ENCODE results near the gene ID3. TPM values are rescaled to one million over a fixed set of nuclear protein-coding genes. Genes with fewer than 3 reads are reported as not detected.
A peak's percentile ranks its signal among the peaks of the same experiment; 100 is the strongest.
"Not testable (repeated sequence)": the region's sequence is repeated elsewhere in the genome, so short reads cannot be mapped to it uniquely, and the experiment has no call there.

The ID3 gene
- total RNA-seq, 1 donor from 2014 or later, result 154 TPM

DNA sequence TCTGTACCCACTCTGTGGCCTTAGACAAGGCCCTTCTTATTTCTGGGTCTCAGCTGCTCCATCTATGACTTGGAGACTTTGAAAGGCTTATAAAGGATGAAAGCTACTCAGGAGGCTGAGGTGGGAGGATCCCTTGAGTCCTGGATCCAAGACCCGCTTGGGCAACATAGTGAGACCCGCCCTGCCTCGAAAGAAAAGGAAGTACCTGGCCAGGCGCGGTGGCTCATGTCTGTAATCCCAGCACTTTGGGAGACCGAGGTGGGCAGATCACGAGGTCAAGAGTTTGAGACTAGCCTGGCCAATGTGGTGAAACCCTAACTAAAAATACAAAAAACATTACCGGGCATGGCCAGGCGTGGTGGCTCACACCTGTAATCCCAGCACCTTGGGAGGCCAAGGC, 13.4 kb downstream of the ID3 start:
- DNase-seq (ENCODE audit: low read depth), result no peak
- TF ChIP-seq, protein P1, sequence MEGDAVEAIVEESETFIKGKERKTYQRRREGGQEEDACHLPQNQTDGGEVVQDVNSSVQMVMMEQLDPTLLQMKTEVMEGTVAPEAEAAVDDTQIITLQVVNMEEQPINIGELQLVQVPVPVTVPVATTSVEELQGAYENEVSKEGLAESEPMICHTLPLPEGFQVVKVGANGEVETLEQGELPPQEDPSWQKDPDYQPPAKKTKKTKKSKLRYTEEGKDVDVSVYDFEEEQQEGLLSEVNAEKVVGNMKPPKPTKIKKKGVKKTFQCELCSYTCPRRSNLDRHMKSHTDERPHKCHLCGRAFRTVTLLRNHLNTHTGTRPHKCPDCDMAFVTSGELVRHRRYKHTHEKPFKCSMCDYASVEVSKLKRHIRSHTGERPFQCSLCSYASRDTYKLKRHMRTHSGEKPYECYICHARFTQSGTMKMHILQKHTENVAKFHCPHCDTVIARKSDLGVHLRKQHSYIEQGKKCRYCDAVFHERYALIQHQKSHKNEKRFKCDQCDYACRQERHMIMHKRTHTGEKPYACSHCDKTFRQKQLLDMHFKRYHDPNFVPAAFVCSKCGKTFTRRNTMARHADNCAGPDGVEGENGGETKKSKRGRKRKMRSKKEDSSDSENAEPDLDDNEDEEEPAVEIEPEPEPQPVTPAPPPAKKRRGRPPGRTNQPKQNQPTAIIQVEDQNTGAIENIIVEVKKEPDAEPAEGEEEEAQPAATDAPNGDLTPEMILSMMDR (conservative IDR thresholded peaks at IDR 0.05; ENCODE audit: low read depth, low read length), result no peak
- no peak overlapping the region for H3K4me3 ChIP-seq (ENCODE audit: low read depth, low read length)

DNA sequence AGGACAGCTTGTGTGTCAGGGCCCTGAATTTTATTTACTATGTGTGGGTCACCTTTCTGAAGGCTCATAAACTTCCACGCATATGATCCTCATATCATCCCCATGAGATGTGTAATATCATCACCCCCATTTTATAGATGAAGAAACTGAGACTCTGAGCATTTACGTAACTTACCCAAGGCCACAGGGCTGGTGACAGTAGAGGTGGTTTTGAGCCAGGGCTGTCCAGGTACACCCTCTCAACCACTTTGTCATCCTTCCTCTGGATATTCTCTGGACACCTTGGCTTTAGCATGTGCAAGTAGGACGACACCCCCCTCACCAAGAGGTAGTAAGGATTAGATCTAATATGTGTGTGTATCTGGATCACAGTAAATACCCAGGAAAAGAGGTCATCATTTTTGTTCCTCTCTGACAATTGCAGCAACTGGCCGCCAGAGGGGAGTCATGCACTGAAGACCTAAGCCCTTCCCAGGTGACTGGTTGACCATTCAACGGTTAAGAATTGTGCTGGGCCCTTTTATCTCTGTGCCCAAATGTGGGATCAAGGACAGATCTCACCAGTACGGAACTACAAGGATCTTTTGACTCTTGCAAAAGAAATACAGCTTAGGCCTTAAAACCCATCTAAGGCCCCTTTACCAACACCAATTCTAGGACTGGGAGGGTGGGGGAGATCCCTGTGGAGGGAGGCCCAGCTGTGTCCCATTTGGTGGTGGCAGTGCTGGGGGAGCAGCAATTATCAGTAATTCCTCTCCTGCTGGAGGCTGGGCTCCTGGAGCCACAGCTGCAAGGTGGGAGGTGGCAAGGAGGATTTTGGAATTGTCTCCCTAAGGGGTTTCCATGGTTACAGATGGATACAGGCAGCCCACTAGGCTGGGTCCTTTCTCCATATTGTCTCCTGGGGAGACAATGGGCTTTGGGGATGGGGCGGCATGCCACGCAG, 14.6 kb downstream of the ID3 start:
- no peak for DNase-seq (ENCODE audit: low read depth)
- H3K4me3 ChIP-seq (ENCODE audit: low read depth, low read length), result no peak overlapping the region
- TF ChIP-seq, protein P1 (conservative IDR thresholded peaks at IDR 0.05; ENCODE audit: low read depth, low read length), result peak; percentile 95

DNA sequence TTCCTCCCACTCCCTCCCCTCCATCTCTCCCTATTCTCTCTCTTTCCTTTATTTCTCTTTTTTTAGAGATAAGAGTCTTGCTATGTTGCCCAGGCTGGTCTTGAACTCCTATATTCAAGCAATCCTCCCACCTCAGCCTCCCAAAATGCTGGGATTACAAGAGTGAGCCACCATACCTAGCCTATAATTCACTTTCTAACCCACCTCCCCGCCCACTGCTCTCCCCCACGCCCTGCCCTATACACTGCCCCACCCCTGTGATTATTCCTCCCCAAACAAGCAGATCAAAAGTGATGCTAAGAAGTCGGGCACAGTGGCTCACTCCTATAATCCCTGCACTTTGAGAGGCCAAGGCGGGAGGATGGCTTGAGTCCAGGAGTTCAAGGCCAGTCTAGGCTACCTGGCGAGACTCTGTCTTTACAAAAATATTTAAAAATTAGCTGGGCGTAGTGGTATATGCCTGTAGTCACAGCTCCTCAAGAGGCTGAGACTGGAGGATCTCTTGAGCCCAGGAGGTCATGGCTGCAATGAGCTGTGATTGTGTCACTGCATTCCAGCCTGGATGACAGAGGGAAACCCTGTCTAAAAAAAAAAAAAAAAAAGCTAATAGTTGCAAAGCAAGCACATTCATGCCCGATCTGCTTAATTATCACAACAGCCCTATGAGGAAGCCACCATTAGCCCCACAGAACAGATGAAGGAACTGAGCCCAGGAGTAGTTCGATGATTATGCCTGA, 15.4 kb downstream of the ID3 start:
- H3K4me3 ChIP-seq (ENCODE audit: low read depth, low read length), result no peak overlapping the region
- DNase-seq (ENCODE audit: low read depth), result no peak
- TF ChIP-seq, protein P1 (conservative IDR thresholded peaks at IDR 0.05; ENCODE audit: low read depth, low read length), result no peak

DNA sequence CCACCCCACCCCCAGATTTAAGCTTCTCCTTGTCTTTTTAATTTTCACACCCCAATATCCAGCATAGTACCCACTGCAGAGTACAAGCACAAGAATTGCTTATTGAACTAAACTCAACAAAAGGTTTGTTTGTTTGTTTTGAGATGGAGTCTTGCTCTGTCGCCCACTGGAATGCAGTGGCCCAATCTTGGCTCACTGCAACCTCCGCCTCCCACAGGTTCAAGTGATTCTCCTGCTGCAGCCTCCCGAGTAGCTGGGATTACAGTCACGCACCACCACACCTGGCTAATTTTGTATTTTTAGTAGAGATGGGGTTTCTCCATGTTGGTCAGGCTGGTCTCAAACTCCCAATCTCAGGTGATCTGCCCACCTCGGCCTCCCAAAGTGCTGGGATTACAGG, 16.4 kb downstream of the ID3 start:
- DNase-seq (ENCODE audit: low read depth); H3K4me3 ChIP-seq (ENCODE audit: low read depth, low read length): not testable (repeated sequence)

DNA sequence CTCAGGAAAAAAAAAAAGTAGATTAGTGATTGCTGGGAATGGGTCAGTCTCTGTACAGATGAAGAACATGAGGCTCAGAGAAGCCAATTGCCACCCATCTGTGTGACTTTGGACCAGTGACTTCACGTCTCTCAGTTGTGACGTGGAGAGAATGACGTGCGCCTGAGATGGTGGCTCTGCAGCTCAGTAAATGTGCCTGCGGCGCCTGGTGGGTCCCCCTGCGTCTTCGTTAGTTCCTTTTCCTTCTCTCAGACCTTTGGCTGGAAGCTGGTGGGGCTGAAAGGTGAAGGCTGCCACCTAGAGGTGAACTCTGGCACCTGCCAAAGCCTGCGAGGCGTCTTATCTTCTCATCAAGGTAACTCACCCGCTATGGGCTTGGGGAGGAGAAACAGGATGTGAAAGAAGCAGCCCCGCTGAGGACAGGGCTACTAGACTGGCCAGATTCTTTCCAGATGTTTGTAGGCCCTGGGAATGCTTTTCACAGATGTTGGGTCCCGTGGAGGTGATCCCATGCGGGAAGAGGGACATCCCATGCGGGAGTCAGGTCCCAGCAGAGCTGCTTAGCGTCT, 19.5 kb downstream of the ID3 start:
- peak; percentile 50 for DNase-seq (ENCODE audit: low read depth)
- TF ChIP-seq, protein P1 (conservative IDR thresholded peaks at IDR 0.05; ENCODE audit: low read depth, low read length), result peak; percentile 98
- peak overlapping the region; percentile 6 for H3K4me3 ChIP-seq (ENCODE audit: low read depth, low read length)

DNA sequence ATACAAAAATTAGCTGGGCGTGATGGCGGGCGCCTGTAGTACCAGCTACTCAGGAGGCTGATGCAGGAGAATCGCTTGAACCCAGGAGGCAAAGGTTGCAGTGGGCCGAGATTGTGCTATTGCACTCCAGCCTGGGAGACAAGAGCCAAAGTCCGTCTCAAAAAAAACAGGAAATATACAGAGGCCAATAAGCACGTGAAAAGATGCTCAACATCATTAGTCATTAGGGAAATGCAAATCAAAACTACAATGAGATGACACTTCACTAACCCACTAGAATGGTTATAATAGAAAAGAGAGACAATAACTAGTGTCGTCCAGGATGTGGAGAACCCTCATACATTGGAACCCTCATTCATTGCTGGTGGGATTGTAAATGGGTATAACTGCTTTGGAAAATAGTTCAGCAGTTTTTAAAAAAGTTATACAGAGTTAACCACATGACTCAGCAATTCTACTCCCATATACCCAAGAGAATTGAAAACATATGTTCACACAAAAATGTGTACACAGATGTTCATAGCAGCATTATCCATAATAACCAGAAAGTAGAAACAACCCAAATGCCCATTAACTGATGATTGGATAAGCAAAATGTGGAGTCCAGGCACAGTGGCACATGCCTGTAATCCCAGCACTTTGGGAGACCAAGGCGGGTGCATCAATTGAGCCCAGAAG, 21.9 kb downstream of the ID3 start:
- no peak for DNase-seq (ENCODE audit: low read depth)
- TF ChIP-seq, protein P1 (conservative IDR thresholded peaks at IDR 0.05; ENCODE audit: low read depth, low read length), result no peak

More for the DNA sequence above, 21.9 kb downstream of the ID3 start:
- H3K4me3 ChIP-seq (ENCODE audit: low read depth, low read length), result no peak overlapping the region
